Measurements from ENCODE around the gene MKRN2. TPM values are rescaled to one million over a fixed set of nuclear protein-coding genes. Genes with fewer than 3 reads are reported as not detected.

The MKRN2 gene
- polyA plus RNA-seq, 4 donors: 12.7 to 34.3 (median 14.6) TPM

DNA sequence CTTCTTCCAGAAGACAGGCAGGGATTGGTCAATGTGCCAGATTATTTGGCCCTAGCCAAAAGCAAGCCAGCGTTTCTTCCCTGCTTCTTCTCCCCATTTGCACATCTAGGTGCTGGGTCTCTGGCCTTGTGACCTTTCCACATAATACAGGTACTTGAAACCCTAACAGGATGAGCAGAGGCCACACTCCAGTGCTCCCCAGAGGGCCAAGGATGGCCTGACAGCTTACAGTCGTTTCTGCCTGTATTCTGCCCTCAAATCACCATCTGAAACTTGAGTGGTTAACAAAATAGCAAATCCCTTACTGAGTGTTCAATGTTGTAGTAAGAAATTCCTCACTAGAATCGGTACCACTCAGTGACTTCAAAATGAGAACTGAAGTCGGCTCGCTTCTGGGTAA, 29.1 kb downstream of the MKRN2 start:
- H3K36me3 ChIP-seq (ENCODE audit: control insufficient read depth in 3 of 3, insufficient read depth in 2 of 3, low read depth in 1 of 3, low read length in 3 of 3): peaks cover 23 to 69% (median 36%) of the 10 kb centered on the region in 3 donors
- 71 to 78% (median 76%) methylated on average over 5 of the region's 5 CpGs for WGBS, 3 donors
- FAIRE-seq: no peak

DNA sequence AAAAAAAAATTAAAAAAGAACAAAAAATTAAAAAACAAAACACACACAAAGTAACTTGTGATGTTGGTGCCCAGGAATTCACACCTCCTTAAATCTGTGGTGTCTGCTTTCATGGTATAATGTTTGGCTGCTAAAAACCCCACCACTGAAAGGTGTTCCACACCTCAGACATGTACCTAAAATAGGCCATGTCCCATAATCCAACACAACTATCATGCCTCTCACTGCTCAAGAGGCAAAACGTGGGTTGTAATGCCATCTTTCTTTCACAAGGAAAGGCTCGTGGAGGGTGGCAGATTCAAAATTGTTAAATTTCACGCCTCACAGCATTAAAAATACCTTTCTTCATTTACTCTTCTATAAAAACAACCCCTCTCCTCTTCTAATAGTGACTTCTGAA, 29.5 kb downstream of the MKRN2 start:
- Histone ChIP-seq H3K4me1 (ENCODE audit: control insufficient read depth in 3 of 3, insufficient read depth in 2 of 3, low read depth in 1 of 3, low read length in 2 of 3) (no peaks in the 10 kb centered on the region), H3K27me3 (ENCODE audit: control insufficient read depth in 3 of 3, insufficient read depth in 3 of 3, low read length in 3 of 3) (no peaks in the 10 kb centered on the region), H3K36me3 (ENCODE audit: control insufficient read depth in 3 of 3, insufficient read depth in 2 of 3, low read depth in 1 of 3, low read length in 3 of 3) (peaks cover 24 to 67% (median 34%) of the 10 kb centered on the region in 3 donors), H3K4me3 (ENCODE audit: low read depth in 1 of 3, low read length in 3 of 3) (no peak overlapping the region), H3K27ac (ENCODE audit: low read depth in 1 of 3, low read length in 2 of 3) (no peak overlapping the region), H3K9me3 (ENCODE audit: control insufficient read depth in 2 of 2, insufficient read depth in 1 of 2, low read depth in 1 of 2, low read length in 1 of 2) (no peaks in the 10 kb centered on the region)
- DNase-seq (no peak), FAIRE-seq (no peak)
- WGBS, 3 donors: 84 to 87% (median 86%) methylated on average over 3 of the region's 3 CpGs

More for the DNA sequence above, 29.1 kb downstream of the MKRN2 start:
- no peak overlapping the region for H3K4me3 ChIP-seq (ENCODE audit: low read depth in 1 of 3, low read length in 3 of 3)
- no peaks in the 10 kb centered on the region for H3K4me1 ChIP-seq (ENCODE audit: control insufficient read depth in 3 of 3, insufficient read depth in 2 of 3, low read depth in 1 of 3, low read length in 2 of 3)
- no peak overlapping the region for H3K27ac ChIP-seq (ENCODE audit: low read depth in 1 of 3, low read length in 2 of 3)
- no peaks in the 10 kb centered on the region for H3K27me3 ChIP-seq (ENCODE audit: control insufficient read depth in 3 of 3, insufficient read depth in 3 of 3, low read length in 3 of 3)
- DNase-seq: no peak
- H3K9me3 ChIP-seq (ENCODE audit: control insufficient read depth in 2 of 2, insufficient read depth in 1 of 2, low read depth in 1 of 2, low read length in 1 of 2): no peaks in the 10 kb centered on the region

DNA sequence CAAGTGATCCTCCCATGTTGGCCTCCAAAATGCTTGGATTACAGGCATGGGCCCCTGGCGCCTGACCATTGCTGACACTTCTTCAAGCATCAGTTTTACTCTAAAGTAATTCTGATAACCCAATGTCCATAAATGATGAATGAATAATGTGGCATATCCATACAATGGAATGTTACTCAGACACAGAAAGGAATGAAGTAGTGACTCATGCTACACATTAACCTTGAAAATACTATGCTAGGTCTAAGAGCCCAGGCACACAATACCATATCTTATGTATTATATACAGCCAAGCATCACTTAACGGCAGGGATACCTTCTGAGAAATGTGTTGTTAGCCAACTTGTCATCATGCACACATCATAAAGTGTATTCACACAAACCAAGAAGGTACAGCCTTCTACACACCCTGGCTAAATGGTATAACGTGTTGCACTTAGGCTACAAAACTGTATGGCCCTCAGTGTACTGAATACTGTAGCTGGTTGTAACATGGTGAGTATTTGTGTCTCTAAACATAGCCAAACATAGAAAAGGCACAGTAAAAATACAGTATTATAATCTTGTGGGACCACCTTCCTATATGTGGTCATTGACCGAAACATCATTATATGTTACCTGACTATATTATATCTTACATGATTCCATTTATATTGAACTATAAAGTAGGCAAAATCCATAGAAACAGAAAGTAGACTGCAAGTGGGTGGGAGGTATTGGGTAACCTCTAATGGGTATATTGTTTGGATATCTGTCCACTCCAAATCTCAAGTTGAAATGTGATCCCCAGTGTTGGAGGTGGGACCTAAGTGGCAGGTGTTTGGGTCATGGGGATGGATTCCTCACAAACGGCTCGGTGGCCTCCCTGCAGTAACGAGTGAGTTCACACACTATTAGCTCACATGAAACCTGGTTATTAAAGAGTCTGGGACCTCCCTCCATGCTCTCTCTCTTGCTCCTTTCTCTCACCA, 31.4 kb downstream of the MKRN2 start:
- Histone ChIP-seq H3K27ac (ENCODE audit: low read depth in 1 of 3, low read length in 2 of 3) (no peak overlapping the region), H3K36me3 (ENCODE audit: control insufficient read depth in 3 of 3, insufficient read depth in 2 of 3, low read depth in 1 of 3, low read length in 3 of 3) (peaks cover 15 to 67% (median 32%) of the 10 kb centered on the region in 3 donors), H3K9me3 (ENCODE audit: control insufficient read depth in 2 of 2, insufficient read depth in 1 of 2, low read depth in 1 of 2, low read length in 1 of 2) (no peaks in the 10 kb centered on the region), H3K4me3 (ENCODE audit: low read depth in 1 of 3, low read length in 3 of 3) (no peak overlapping the region), H3K4me1 (ENCODE audit: control insufficient read depth in 3 of 3, insufficient read depth in 2 of 3, low read depth in 1 of 3, low read length in 2 of 3) (no peaks in the 10 kb centered on the region), H3K27me3 (ENCODE audit: control insufficient read depth in 3 of 3, insufficient read depth in 3 of 3, low read length in 3 of 3) (no peaks in the 10 kb centered on the region)
- no peak for DNase-seq
- FAIRE-seq: no peak
- 77 to 87% (median 81%) methylated on average over 7 of the region's 7 CpGs for WGBS, 3 donors

DNA sequence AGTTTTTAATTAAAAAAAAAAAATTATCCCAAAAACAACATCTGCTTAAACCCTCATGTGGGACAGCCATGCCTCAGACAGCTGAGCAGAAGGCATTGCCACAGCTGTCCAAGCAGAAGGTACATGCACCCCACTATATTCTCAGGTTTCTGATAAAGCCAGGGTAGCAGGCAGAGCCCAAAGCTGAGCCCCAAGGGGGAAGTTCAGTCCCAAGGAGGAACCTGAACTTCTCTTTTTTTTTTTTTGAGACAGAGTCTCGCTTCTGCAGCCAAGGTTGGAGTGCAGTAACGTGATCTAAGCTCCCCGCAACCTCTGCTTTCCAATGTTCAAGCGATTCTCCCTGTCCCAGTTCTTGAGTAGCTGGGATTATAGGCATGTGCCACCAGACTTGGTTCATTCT, 33.2 kb downstream of the MKRN2 start:
- Histone ChIP-seq H3K9me3 (ENCODE audit: control insufficient read depth in 2 of 2, insufficient read depth in 1 of 2, low read depth in 1 of 2, low read length in 1 of 2) (no peaks in the 10 kb centered on the region), H3K27ac (ENCODE audit: low read depth in 1 of 3, low read length in 2 of 3) (no peak overlapping the region), H3K4me3 (ENCODE audit: low read depth in 1 of 3, low read length in 3 of 3) (no peak overlapping the region), H3K27me3 (ENCODE audit: control insufficient read depth in 3 of 3, insufficient read depth in 3 of 3, low read length in 3 of 3) (no peaks in the 10 kb centered on the region), H3K36me3 (ENCODE audit: control insufficient read depth in 3 of 3, insufficient read depth in 2 of 3, low read depth in 1 of 3, low read length in 3 of 3) (peaks cover 7 to 62% (median 27%) of the 10 kb centered on the region in 3 donors), H3K4me1 (ENCODE audit: control insufficient read depth in 3 of 3, insufficient read depth in 2 of 3, low read depth in 1 of 3, low read length in 2 of 3) (no peaks in the 10 kb centered on the region)
- FAIRE-seq (no peak), DNase-seq (no peak)
- 80 to 100% methylated on average over 1 of the region's 4 CpGs; no CpG with 5 or more reads in 1 of the 3 donors for WGBS, 3 donors

DNA sequence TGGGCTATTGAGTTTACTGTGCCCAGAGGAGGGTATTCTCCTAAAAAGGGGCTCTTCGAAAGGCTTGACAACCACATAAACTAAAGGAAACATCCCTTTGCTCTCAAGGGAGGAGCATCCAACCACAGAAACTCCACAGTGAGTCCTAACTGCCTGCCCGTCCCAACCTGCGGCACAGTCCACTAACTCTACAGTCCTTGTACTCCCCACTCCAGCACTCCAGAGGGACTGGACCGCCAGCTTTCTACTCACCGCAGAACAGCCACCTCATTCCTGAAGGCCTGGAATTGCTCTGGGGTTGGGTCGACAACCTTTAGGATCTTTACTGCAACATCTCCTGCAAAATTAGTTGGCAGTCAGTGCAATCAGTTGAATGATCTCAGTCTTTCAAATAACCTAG, 34.6 kb downstream of the MKRN2 start:
- WGBS, 3 donors: 93 to 95% (median 95%) methylated on average over 6 of the region's 6 CpGs
- Histone ChIP-seq H3K27ac (ENCODE audit: low read depth in 1 of 3, low read length in 2 of 3) (no peak overlapping the region), H3K4me3 (ENCODE audit: low read depth in 1 of 3, low read length in 3 of 3) (no peak overlapping the region), H3K36me3 (ENCODE audit: control insufficient read depth in 3 of 3, insufficient read depth in 2 of 3, low read depth in 1 of 3, low read length in 3 of 3) (peaks cover 7 to 64% (median 29%) of the 10 kb centered on the region in 3 donors), H3K9me3 (ENCODE audit: control insufficient read depth in 2 of 2, insufficient read depth in 1 of 2, low read depth in 1 of 2, low read length in 1 of 2) (no peaks in the 10 kb centered on the region), H3K27me3 (ENCODE audit: control insufficient read depth in 3 of 3, insufficient read depth in 3 of 3, low read length in 3 of 3) (no peaks in the 10 kb centered on the region), H3K4me1 (ENCODE audit: control insufficient read depth in 3 of 3, insufficient read depth in 2 of 3, low read depth in 1 of 3, low read length in 2 of 3) (no peaks in the 10 kb centered on the region)
- FAIRE-seq (no peak), DNase-seq (no peak)

DNA sequence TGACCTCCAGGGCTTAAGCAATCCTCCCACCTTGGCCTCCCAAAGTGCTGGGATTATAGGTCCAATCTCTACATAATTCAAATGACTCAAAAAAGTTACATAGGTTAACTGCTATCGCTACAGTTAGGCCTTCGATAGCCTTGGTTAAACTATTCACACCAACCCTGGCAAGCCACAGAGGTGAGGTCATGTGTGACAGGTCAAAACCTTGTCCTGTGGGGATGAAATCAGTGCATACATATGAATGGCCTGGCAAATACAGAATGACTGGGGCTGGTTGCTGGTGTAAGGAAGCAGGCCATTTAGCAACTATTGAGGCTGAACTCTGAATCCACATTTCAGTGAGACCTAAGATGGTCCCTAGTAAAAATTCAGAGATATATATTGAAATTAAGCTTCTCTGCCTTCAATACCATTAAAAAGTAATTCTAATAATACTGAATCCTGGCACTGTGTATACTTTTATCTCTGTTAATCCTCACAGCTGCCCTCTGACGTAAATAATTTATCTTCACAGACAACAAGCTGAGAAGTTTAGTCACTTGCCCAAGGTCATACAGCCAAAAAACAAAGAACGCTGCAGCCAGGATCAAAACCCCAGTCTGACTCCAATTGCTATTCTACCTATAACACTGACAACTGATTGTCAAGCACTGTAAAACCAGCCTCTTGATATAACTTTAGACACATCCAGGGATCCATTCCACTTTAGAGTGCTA, 35.3 kb downstream of the MKRN2 start:
- no peak overlapping the region for H3K4me3 ChIP-seq (ENCODE audit: low read depth in 1 of 3, low read length in 3 of 3)
- no peaks in the 10 kb centered on the region for H3K9me3 ChIP-seq (ENCODE audit: control insufficient read depth in 2 of 2, insufficient read depth in 1 of 2, low read depth in 1 of 2, low read length in 1 of 2)
- DNase-seq (no peak), FAIRE-seq (no peak)
- H3K4me1 ChIP-seq (ENCODE audit: control insufficient read depth in 3 of 3, insufficient read depth in 2 of 3, low read depth in 1 of 3, low read length in 2 of 3): no peaks in the 10 kb centered on the region
- H3K36me3 ChIP-seq (ENCODE audit: control insufficient read depth in 3 of 3, insufficient read depth in 2 of 3, low read depth in 1 of 3, low read length in 3 of 3): peaks cover 7 to 61% (median 30%) of the 10 kb centered on the region in 3 donors
- H3K27me3 ChIP-seq (ENCODE audit: control insufficient read depth in 3 of 3, insufficient read depth in 3 of 3, low read length in 3 of 3): no peaks in the 10 kb centered on the region
- WGBS, 3 donors: 91 to 94% (median 93%) methylated on average over 4 of the region's 4 CpGs
- H3K27ac ChIP-seq (ENCODE audit: low read depth in 1 of 3, low read length in 2 of 3): no peak overlapping the region

DNA sequence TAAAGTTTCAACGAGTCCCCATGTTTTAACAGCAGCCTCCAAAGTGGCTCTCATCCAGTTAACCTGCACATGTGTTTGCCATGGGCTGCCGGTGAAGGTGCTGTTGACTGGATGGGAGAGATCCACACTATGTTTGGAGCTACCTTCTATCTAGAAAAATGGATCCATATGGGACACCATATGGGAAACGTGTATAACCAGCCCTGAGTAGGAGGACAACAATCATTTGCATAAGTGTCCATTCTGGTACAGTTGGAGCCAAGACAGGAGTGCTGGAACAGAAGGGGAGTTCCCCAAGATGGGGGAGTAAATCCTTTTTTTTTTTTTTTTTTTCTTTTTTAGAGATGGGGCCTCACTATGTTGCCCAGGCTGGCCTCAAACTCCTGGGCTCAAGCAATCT, 36.6 kb downstream of the MKRN2 start:
- Histone ChIP-seq H3K4me3 (ENCODE audit: low read depth in 1 of 3, low read length in 3 of 3) (no peak overlapping the region), H3K27me3 (ENCODE audit: control insufficient read depth in 3 of 3, insufficient read depth in 3 of 3, low read length in 3 of 3) (no peaks in the 10 kb centered on the region), H3K4me1 (ENCODE audit: control insufficient read depth in 3 of 3, insufficient read depth in 2 of 3, low read depth in 1 of 3, low read length in 2 of 3) (no peaks in the 10 kb centered on the region), H3K9me3 (ENCODE audit: control insufficient read depth in 2 of 2, insufficient read depth in 1 of 2, low read depth in 1 of 2, low read length in 1 of 2) (no peaks in the 10 kb centered on the region), H3K27ac (ENCODE audit: low read depth in 1 of 3, low read length in 2 of 3) (no peak overlapping the region), H3K36me3 (ENCODE audit: control insufficient read depth in 3 of 3, insufficient read depth in 2 of 3, low read depth in 1 of 3, low read length in 3 of 3) (peaks cover 7 to 66% (median 35%) of the 10 kb centered on the region in 3 donors)
- no peak for DNase-seq
- 85 to 94% (median 85%) methylated on average over 3 of the region's 3 CpGs for WGBS, 3 donors
- no peak for FAIRE-seq

DNA sequence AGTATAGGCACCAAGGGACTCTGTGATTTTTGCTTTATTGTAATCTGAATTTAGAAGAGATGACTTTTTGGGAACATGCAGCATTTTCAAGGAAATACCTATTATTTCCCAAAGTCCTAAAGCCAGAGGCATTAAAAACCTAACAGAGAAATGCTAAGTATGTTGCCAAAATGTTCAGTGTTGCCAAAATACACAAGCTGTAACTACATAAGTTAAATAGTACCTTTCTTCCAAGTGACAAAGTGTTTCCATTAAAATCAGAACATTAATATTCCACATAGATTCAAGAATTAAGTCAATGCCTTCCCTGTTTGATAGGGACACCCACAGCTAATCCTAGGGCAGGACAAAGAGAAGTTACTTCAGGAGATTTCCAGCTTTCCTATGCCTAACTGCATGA, 42.0 kb downstream of the MKRN2 start:
- DNase-seq: no peak
- Histone ChIP-seq H3K27ac (ENCODE audit: low read depth in 1 of 3, low read length in 2 of 3) (no peak overlapping the region), H3K4me1 (ENCODE audit: control insufficient read depth in 3 of 3, insufficient read depth in 2 of 3, low read depth in 1 of 3, low read length in 2 of 3) (no peaks in the 10 kb centered on the region), H3K4me3 (ENCODE audit: low read depth in 1 of 3, low read length in 3 of 3) (no peak overlapping the region), H3K27me3 (ENCODE audit: control insufficient read depth in 3 of 3, insufficient read depth in 3 of 3, low read length in 3 of 3) (no peaks in the 10 kb centered on the region), H3K36me3 (ENCODE audit: control insufficient read depth in 3 of 3, insufficient read depth in 2 of 3, low read depth in 1 of 3, low read length in 3 of 3) (peaks cover 7 to 38% (median 29%) of the 10 kb centered on the region in 3 donors), H3K9me3 (ENCODE audit: control insufficient read depth in 2 of 2, insufficient read depth in 1 of 2, low read depth in 1 of 2, low read length in 1 of 2) (no peaks in the 10 kb centered on the region)
- no peak for FAIRE-seq
